ENCODE data around the gene TDRKH. TPM values are rescaled to one million over a fixed set of nuclear protein-coding genes. Genes with fewer than 3 reads are reported as not detected.

The TDRKH gene
- total RNA-seq, 4 donors from 2014 or later, result 5.9 to 10.5 (median 8.3) TPM

GRCh38 chr1:151814971-151815545 is 24.8 kb upstream of the TDRKH start:
- no peak for TF ChIP-seq CTCF (IDR thresholded peaks at IDR 0.05; ENCODE audit: low read depth)

GRCh38 chr1:151814426-151814825 is 24.1 kb upstream of the TDRKH start:
- no peak for TF ChIP-seq CTCF (IDR thresholded peaks at IDR 0.05; ENCODE audit: low read depth)

- TF ChIP-seq CTCF (IDR thresholded peaks at IDR 0.05; ENCODE audit: low read depth), result no peak
These were observed 23.1 kb upstream of the TDRKH start for GRCh38 chr1:151813271-151813977.

- no peak for TF ChIP-seq CTCF (IDR thresholded peaks at IDR 0.05; ENCODE audit: low read depth)
These were observed 20.9 kb upstream of the TDRKH start for GRCh38 chr1:151811181-151811580.

DNA sequence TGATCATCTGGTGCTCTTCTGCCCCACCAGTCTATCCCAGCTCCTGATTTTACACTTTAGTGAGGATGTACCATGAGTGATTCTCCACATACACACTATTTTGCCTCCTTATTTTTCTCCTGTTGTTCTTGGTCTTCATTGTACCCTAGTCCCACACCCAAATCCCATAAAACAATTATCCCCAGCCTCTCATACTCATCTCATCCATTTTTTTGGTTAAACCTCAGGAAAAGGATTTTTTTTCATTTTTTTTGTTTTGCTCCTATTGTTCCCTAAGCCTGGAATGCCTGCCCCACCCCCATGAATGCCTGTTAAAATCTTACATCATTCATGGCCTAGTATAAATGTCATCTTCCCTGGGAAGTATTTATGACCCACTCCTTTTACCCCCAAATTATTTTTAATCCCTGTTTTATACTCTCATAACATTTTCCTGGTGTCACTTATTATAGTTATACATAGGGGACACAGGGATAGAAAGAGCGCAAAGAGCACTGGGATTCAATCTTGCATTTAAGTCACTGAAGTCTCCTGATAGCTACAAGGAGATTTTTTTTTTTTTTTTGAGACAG is 19.8 kb upstream of the TDRKH start:
- no peak for TF ChIP-seq CTCF (IDR thresholded peaks at IDR 0.05; ENCODE audit: low read depth)

DNA sequence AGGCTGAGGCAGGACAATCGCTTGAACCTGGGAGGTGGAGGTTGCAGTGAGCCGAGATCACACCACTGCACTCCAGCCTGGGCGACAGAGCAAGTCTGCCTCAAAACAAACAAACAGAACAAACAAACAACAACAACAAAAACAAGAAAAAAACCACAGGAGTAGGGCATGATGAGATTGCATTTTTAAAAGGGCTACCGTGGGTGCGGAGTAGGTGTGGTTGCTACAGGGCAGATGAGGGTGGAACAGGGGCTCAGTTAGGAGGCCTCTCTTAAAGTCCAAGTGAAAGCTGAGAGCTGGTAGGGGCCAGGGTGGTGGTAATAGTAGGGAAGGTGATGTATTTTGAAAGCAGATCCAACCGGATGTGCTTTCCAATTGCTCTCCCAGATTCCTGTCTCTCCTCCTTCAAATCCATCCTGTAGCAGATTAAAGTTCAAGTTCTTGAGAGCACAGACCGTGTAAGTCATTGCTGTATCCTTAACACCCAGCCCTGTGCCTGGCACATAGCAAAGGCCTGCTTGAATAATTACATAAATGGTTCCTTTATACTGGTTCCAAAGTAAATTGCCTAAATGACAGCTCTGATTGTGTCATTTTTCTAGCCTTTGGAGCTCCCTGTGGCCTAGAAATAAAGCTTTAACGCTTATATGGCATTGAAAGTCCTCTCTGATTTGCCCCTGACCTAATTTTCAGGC is 19.1 kb upstream of the TDRKH start:
- TF ChIP-seq CTCF (IDR thresholded peaks at IDR 0.05; ENCODE audit: low read depth), result no peak

DNA sequence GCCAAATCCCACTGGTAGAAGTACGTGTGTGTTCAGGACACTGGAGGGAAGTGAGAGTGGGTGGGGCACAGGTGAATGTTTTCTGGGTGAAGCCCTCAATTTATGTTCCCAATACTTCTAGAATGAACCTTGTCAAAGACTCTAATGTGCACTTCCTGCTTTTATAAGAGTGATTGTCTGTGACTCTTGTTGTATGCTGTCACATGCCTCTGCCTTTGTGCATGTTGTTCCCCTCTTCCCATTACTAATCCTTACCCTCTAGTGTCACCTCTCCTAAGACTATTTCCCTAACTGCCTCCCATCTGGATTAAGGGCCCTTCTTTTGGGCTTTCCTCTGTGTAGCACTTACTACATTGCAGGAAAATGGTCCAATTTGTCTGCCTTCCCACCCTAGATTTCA is 17.5 kb upstream of the TDRKH start:
- no peak for TF ChIP-seq CTCF (IDR thresholded peaks at IDR 0.05; ENCODE audit: low read depth)

Measured in subcutaneous adipose tissue (tissue), 4 donors.